HepG2 (cell line): ENCODE data around the gene TCF19. TPM values are rescaled to one million over a fixed set of nuclear protein-coding genes. Genes with fewer than 3 reads are reported as not detected.

Experiments
- CHD2 ChIP-seq: IDR thresholded peaks from 2 replicates; pipeline ENCODE4 v1.6.1; 2011; ENCODE audit warnings: low read depth, low read length, improper control_type of control experiment
- FLYWCH1 ChIP-seq: sonication (generic); formaldehyde crosslinking; IDR thresholded peaks from 2 replicates; pipeline ENCODE4 v1.8.1; 2023; ENCODE audit warnings: mild to moderate bottlenecking, missing genetic modification reagents
- HIVEP1 ChIP-seq: sonication (generic); formaldehyde crosslinking; IDR thresholded peaks from 2 replicates; pipeline ENCODE4 v1.4.0; 2020; ENCODE audit warnings: mild to moderate bottlenecking, missing genetic modification reagents
- IKZF1 ChIP-seq: fragments of 450-650 bp; IDR thresholded peaks from 2 replicates; pipeline ENCODE4 v1.7.1; 2016
- ISX ChIP-seq: sonication (generic); formaldehyde crosslinking; conservative IDR thresholded peaks from 2 replicates; pipeline ENCODE4 v1.5.0; 2020; ENCODE audit warnings: missing genetic modification reagents
- MIXL1 ChIP-seq: IDR thresholded peaks from 2 replicates; pipeline ENCODE4 v1.6.1; 2016
- SNAPC5 ChIP-seq: sonication (generic); formaldehyde crosslinking; IDR thresholded peaks from 2 replicates; pipeline ENCODE4 v1.8.1; 2023; ENCODE audit warnings: mild to moderate bottlenecking, missing genetic modification reagents, borderline replicate concordance
- SOX5 ChIP-seq: IDR thresholded peaks from 2 replicates; pipeline ENCODE4 v1.6.1; 2016; ENCODE audit warnings: borderline replicate concordance
- ZBTB3 ChIP-seq: sonication (generic); formaldehyde crosslinking; IDR thresholded peaks from 2 replicates; pipeline ENCODE4 v1.4.0; 2020; ENCODE audit warnings: low read depth, mild to moderate bottlenecking, moderate library complexity, missing genetic modification reagents, borderline replicate concordance
- ZFP62 ChIP-seq: sonication (generic); formaldehyde crosslinking; IDR thresholded peaks from 2 replicates; pipeline ENCODE4 v1.4.0; 2020; ENCODE audit warnings: missing genetic modification reagents
- ZNF24 ChIP-seq: fragments of 450-650 bp; IDR thresholded peaks from 2 replicates; pipeline ENCODE4 v1.6.1; 2017; ENCODE audit warnings: antibody characterized with exemption, mild to moderate bottlenecking
- ZNF337 ChIP-seq: sonication (generic); formaldehyde crosslinking; IDR thresholded peaks from 2 replicates; pipeline ENCODE4 v1.5.1; 2020; ENCODE audit warnings: missing genetic modification reagents, low read depth, mild to moderate bottlenecking, borderline replicate concordance
- ZNF414 ChIP-seq: sonication (generic); formaldehyde crosslinking; IDR thresholded peaks from 2 replicates; pipeline ENCODE4 v1.5.0; 2020; ENCODE audit warnings: missing genetic modification reagents
- ZNF563 ChIP-seq: sonication (generic); formaldehyde crosslinking; IDR thresholded peaks from 2 replicates; pipeline ENCODE4 v1.8.0; 2022; ENCODE audit warnings: mild to moderate bottlenecking, moderate library complexity, missing genetic modification reagents
- ZNF605 ChIP-seq: sonication (generic); formaldehyde crosslinking; IDR thresholded peaks from 2 replicates; pipeline ENCODE4 v1.8.0; 2022; ENCODE audit warnings: mild to moderate bottlenecking, missing genetic modification reagents
- ZNF639 ChIP-seq: conservative IDR thresholded peaks from 2 replicates; pipeline ENCODE4 v1.6.1; 2018; ENCODE audit warnings: missing genetic modification reagents
- ZNF652 ChIP-seq: IDR thresholded peaks from 2 replicates; pipeline ENCODE4 v1.6.1; 2016; ENCODE audit warnings: low read depth, borderline replicate concordance
- ZNF781 ChIP-seq: sonication (generic); formaldehyde crosslinking; IDR thresholded peaks from 2 replicates; pipeline ENCODE4 v1.5.1; 2020; ENCODE audit warnings: borderline replicate concordance, mild to moderate bottlenecking, missing genetic modification reagents; ENCODE audit errors: not compliant biosample characterization
- polyA plus RNA-seq, 8 experiments: library from polyadenylated mRNA; depleted of rRNA in 3 of 8; stranded (reverse) in 7 of 8; unstranded in 1 of 8; fragments of >200 nt; fragmentation: Illumina TruSeq in 4 of 8; extraction: Trizol in 4 of 8; gene quantifications; 2 replicates each; pipeline versions ENCODE4 v1.2.1 to v1.2.3, GENCODE V29; 2011 to 2016; ENCODE audit warnings: low read depth in 4 of 8, missing spikeins in 1 of 8, mixed read lengths in 1 of 8; ENCODE audit not compliant: insufficient read depth in 1 of 8
- total RNA-seq, 5 experiments: library from RNA; depleted of rRNA; stranded (reverse); fragments of >200 nt; fragmentation: Illumina TruSeq; extraction: Trizol; gene quantifications; 2 replicates each; pipeline ENCODE4 v1.2.3, GENCODE V29; 2016; ENCODE audit warnings: low read depth in 1 of 5
- TF ChIP-seq, protein P1 (sequence below): sonication (generic); formaldehyde crosslinking; IDR thresholded peaks from 2 replicates; pipeline ENCODE4 v1.4.0; 2020; ENCODE audit warnings: mild to moderate bottlenecking, missing genetic modification reagents
- TF ChIP-seq, protein P2 (sequence below), 2 experiments: sonication (generic) in 1 of 2; formaldehyde crosslinking in 1 of 2; IDR thresholded peaks; 2 replicates each; pipeline versions ENCODE4 v1.6.1 to v1.9.0; 2014 to 2022; ENCODE audit warnings: antibody characterized with exemption in 1 of 2, borderline replicate concordance in 1 of 2, inconsistent platforms in 1 of 2, low read depth in 1 of 2, missing genetic modification reagents in 1 of 2

TCF19 gene
- total and polyA plus RNA-seq, 2 of the 13 experiments (the other 11 are each of a cell fraction or from before 2014, with no cell fraction given): 4.9 to 22.2 TPM

- TF ChIP-seq ZBTB3 (peak; percentile 43; the same call in 1 of the 2 replicates), ZNF24 (no peak), MIXL1 (CRISPR knock-in tag) (no peak), ISX (CRISPR knock-in tag) (no peak), ZNF639 (CRISPR knock-in tag) (no peak), ZNF781 (peak; percentile 90), ZNF605 (CRISPR knock-in tag) (peak; percentile 85; the same call in 1 of the 2 replicates), FLYWCH1 (CRISPR knock-in tag) (no peak), SNAPC5 (CRISPR knock-in tag) (0 out of 2 replicates have a peak, but pooled peaks have one; percentile 63), SOX5 (CRISPR knock-in tag) (no peak; the same call in 1 of the 2 replicates), CHD2 (no peak), IKZF1 (no peak), ZNF414 (CRISPR knock-in tag) (peak; percentile 90; the same call in 1 of the 2 replicates), ZNF652 (CRISPR knock-in tag) (no peak), ZNF337 (CRISPR knock-in tag) (0 out of 2 replicates have a peak, but pooled peaks have one; percentile 19), HIVEP1 (CRISPR knock-in tag) (peak; percentile 97), ZFP62 (CRISPR knock-in tag) (no peak), ZNF563 (peak; percentile 51; the same call in 1 of the 2 replicates)
- TF ChIP-seq, protein P1, sequence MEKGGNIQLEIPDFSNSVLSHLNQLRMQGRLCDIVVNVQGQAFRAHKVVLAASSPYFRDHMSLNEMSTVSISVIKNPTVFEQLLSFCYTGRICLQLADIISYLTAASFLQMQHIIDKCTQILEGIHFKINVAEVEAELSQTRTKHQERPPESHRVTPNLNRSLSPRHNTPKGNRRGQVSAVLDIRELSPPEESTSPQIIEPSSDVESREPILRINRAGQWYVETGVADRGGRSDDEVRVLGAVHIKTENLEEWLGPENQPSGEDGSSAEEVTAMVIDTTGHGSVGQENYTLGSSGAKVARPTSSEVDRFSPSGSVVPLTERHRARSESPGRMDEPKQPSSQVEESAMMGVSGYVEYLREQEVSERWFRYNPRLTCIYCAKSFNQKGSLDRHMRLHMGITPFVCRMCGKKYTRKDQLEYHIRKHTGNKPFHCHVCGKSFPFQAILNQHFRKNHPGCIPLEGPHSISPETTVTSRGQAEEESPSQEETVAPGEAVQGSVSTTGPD (CRISPR knock-in tag): no peak
- TF ChIP-seq, protein P2, sequence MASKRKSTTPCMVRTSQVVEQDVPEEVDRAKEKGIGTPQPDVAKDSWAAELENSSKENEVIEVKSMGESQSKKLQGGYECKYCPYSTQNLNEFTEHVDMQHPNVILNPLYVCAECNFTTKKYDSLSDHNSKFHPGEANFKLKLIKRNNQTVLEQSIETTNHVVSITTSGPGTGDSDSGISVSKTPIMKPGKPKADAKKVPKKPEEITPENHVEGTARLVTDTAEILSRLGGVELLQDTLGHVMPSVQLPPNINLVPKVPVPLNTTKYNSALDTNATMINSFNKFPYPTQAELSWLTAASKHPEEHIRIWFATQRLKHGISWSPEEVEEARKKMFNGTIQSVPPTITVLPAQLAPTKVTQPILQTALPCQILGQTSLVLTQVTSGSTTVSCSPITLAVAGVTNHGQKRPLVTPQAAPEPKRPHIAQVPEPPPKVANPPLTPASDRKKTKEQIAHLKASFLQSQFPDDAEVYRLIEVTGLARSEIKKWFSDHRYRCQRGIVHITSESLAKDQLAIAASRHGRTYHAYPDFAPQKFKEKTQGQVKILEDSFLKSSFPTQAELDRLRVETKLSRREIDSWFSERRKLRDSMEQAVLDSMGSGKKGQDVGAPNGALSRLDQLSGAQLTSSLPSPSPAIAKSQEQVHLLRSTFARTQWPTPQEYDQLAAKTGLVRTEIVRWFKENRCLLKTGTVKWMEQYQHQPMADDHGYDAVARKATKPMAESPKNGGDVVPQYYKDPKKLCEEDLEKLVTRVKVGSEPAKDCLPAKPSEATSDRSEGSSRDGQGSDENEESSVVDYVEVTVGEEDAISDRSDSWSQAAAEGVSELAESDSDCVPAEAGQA (IDR thresholded peaks at IDR 0.05; ENCODE audit: low read depth): peak; percentile 43; the same call in 1 of the 2 replicates
- TF ChIP-seq, protein P2 (CRISPR knock-in tag; IDR thresholded peaks at IDR 0.05; ENCODE audit: borderline replicate concordance): no peak
Observed at GRCh38 chr6:31186052-31186734, 27.8 kb downstream of the TCF19 start (continued).
